SJCRH30 (cell line): ENCODE data around the gene NHERF2. TPM values are rescaled to one million over a fixed set of nuclear protein-coding genes. Genes with fewer than 3 reads are reported as not detected.

ENCODE experiments used
- DNase-seq, 2 experiments: peaks; one replicate each; pipeline ENCODE4 v3.0.0-alpha.2; 2015 to 2020
- H3K27ac ChIP-seq: fragments of 250-450 bp; sonication (Bioruptor Pico); 2 replicates; pipeline ENCODE4 v1.5.1; 2020; ENCODE audit warnings: mild to moderate bottlenecking, moderate library complexity
- H3K27me3 ChIP-seq: fragments of 250-450 bp; sonication (Bioruptor Pico); 2 replicates; pipeline ENCODE4 v1.5.1; 2020; ENCODE audit warnings: mild to moderate bottlenecking, moderate library complexity
- H3K36me3 ChIP-seq: fragments of 250-450 bp; sonication (Bioruptor Pico); 2 replicates; pipeline ENCODE4 v1.5.1; 2020; ENCODE audit warnings: mild to moderate bottlenecking, moderate library complexity
- H3K4me1 ChIP-seq: fragments of 250-450 bp; sonication (Bioruptor Pico); 2 replicates; pipeline ENCODE4 v1.5.1; 2020; ENCODE audit warnings: mild to moderate bottlenecking, moderate library complexity
- H3K4me3 ChIP-seq: fragments of 250-450 bp; sonication (Bioruptor Pico); 2 replicates; pipeline ENCODE4 v1.5.1; 2020; ENCODE audit warnings: mild to moderate bottlenecking, moderate library complexity
- H3K9me3 ChIP-seq: fragments of 250-450 bp; sonication (Bioruptor Pico); replicated peaks from 2 replicates; pipeline ENCODE4 v1.5.1; 2020; ENCODE audit warnings: mild to moderate bottlenecking, moderate library complexity
- total RNA-seq: library from RNA; depleted of rRNA; stranded (reverse); fragments of >200 nt; shearing (Covaris generic); gene quantifications from 2 replicates; pipeline ENCODE4 v1.2.3, GENCODE V29; 2014

The NHERF2 gene
- total RNA-seq, 1 experiment from 2014 or later = 8.0 TPM

- H3K9me3 ChIP-seq = no peaks in the 10 kb centered on the region
- H3K27ac ChIP-seq = no peak overlapping the region
- H3K4me3 ChIP-seq = no peak overlapping the region
- H3K27me3 ChIP-seq = peaks cover 3% of the 10 kb centered on the region
- peaks cover 26% of the 10 kb centered on the region for H3K4me1 ChIP-seq
- DNase-seq = no peak
- H3K36me3 ChIP-seq = no peaks in the 10 kb centered on the region
These were observed 41.1 kb upstream of the NHERF2 start for GRCh38 chr16:1985466-1986150.

- peaks cover 12% of the 10 kb centered on the region for H3K4me1 ChIP-seq
- DNase-seq = no peak
- H3K36me3 ChIP-seq = no peaks in the 10 kb centered on the region
- no peak overlapping the region for H3K4me3 ChIP-seq
- no peak overlapping the region for H3K27ac ChIP-seq
- no peaks in the 10 kb centered on the region for H3K9me3 ChIP-seq
- peaks cover 8% of the 10 kb centered on the region for H3K27me3 ChIP-seq
These were observed 39.5 kb upstream of the NHERF2 start for GRCh38 chr16:1987198-1987597.

GRCh38 chr16:1989209-1990100 is 37.2 kb upstream of the NHERF2 start, which contains the start of gene SYNGR3:
Gene SYNGR3 (plus strand): TSS chr16:1989970. CDS start chr16:1990103, 133 bp downstream.
- Histone ChIP-seq H3K4me3 (peak within 1 kb of the TSS; percentile 49), H3K27ac (no peak within 1 kb of the TSS), H3K27me3 (peaks cover 8% of the 10 kb centered on the region), H3K4me1 (no peaks in the 10 kb centered on the region; the same call in 1 of the 2 replicates), H3K36me3 (no peaks in the 10 kb centered on the region), H3K9me3 (no peaks in the 10 kb centered on the region)
- no peak for DNase-seq

GRCh38 chr16:1990101-1990350 is 36.7 kb upstream of the NHERF2 start:
- no peaks in the 10 kb centered on the region; the same call in 1 of the 2 replicates for H3K4me1 ChIP-seq
- no peak for DNase-seq
- no peak overlapping the region for H3K27ac ChIP-seq
- no peaks in the 10 kb centered on the region for H3K36me3 ChIP-seq
- no peaks in the 10 kb centered on the region for H3K9me3 ChIP-seq
- H3K27me3 ChIP-seq = peaks cover 8% of the 10 kb centered on the region
- peak overlapping the region; percentile 49 for H3K4me3 ChIP-seq

- peak overlapping the region; percentile 49 for H3K4me3 ChIP-seq
- no peak overlapping the region for H3K27ac ChIP-seq
- no peaks in the 10 kb centered on the region for H3K36me3 ChIP-seq
- peaks cover 8% of the 10 kb centered on the region for H3K27me3 ChIP-seq
- DNase-seq = no peak
- no peaks in the 10 kb centered on the region for H3K9me3 ChIP-seq
- no peaks in the 10 kb centered on the region; the same call in 1 of the 2 replicates for H3K4me1 ChIP-seq
These were observed 36.2 kb upstream of the NHERF2 start for GRCh38 chr16:1990351-1991134.

- Histone ChIP-seq H3K36me3 (no peaks in the 10 kb centered on the region), H3K27ac (no peak overlapping the region), H3K4me3 (no peak overlapping the region), H3K9me3 (no peaks in the 10 kb centered on the region), H3K4me1 (no peaks in the 10 kb centered on the region; the same call in 1 of the 2 replicates), H3K27me3 (peaks cover 8% of the 10 kb centered on the region)
- no peak for DNase-seq
These were observed 35.6 kb upstream of the NHERF2 start for GRCh38 chr16:1991135-1991551.

- Histone ChIP-seq H3K4me3 (no peak overlapping the region), H3K27me3 (peaks cover 8% of the 10 kb centered on the region), H3K4me1 (no peaks in the 10 kb centered on the region; the same call in 1 of the 2 replicates), H3K27ac (no peak overlapping the region), H3K36me3 (no peaks in the 10 kb centered on the region), H3K9me3 (no peaks in the 10 kb centered on the region)
- DNase-seq = no peak
These were observed 35.1 kb upstream of the NHERF2 start for GRCh38 chr16:1991588-1991947.

GRCh38 chr16:1991948-1992703 is 34.6 kb upstream of the NHERF2 start:
- no peaks in the 10 kb centered on the region; the same call in 1 of the 2 replicates for H3K4me1 ChIP-seq
- H3K27ac ChIP-seq = no peak overlapping the region
- H3K36me3 ChIP-seq = no peaks in the 10 kb centered on the region; the same call in 1 of the 2 replicates
- DNase-seq = no peak
- H3K9me3 ChIP-seq = no peaks in the 10 kb centered on the region
- peaks cover 8% of the 10 kb centered on the region for H3K27me3 ChIP-seq
- no peak overlapping the region for H3K4me3 ChIP-seq

- no peak overlapping the region for H3K4me3 ChIP-seq
- peaks cover 8% of the 10 kb centered on the region for H3K27me3 ChIP-seq
- no peak for DNase-seq
These were observed 33.9 kb upstream of the NHERF2 start for GRCh38 chr16:1992704-1993317.

GRCh38 chr16:1993731-1994131 is 33.0 kb upstream of the NHERF2 start:
- Histone ChIP-seq H3K27me3 (peaks cover 8% of the 10 kb centered on the region), H3K27ac (no peak overlapping the region), H3K36me3 (peaks cover 4% of the 10 kb centered on the region; the same call in 1 of the 2 replicates), H3K4me3 (no peak overlapping the region), H3K4me1 (no peaks in the 10 kb centered on the region; the same call in 1 of the 2 replicates), H3K9me3 (no peaks in the 10 kb centered on the region)
- no peak for DNase-seq

More at GRCh38 chr16:1992704-1993317, 33.9 kb upstream of the NHERF2 start:
- no peak overlapping the region for H3K27ac ChIP-seq
- no peaks in the 10 kb centered on the region for H3K9me3 ChIP-seq
- H3K4me1 ChIP-seq = no peaks in the 10 kb centered on the region; the same call in 1 of the 2 replicates
- H3K36me3 ChIP-seq = peaks cover 4% of the 10 kb centered on the region; the same call in 1 of the 2 replicates

GRCh38 chr16:1997494-1998359 is 29.0 kb upstream of the NHERF2 start:
- H3K27ac ChIP-seq = no peak overlapping the region
- no peak for DNase-seq

GRCh38 chr16:1998360-1998835 is 28.3 kb upstream of the NHERF2 start:
- DNase-seq = no peak
- H3K27ac ChIP-seq = no peak overlapping the region
- H3K4me1 ChIP-seq = no peaks in the 10 kb centered on the region
- no peak overlapping the region for H3K4me3 ChIP-seq
- H3K36me3 ChIP-seq = peaks cover 32% of the 10 kb centered on the region
- H3K27me3 ChIP-seq = no peaks in the 10 kb centered on the region
- no peaks in the 10 kb centered on the region for H3K9me3 ChIP-seq

More at GRCh38 chr16:1997494-1998359, 29.0 kb upstream of the NHERF2 start:
- H3K9me3 ChIP-seq = no peaks in the 10 kb centered on the region
- H3K4me3 ChIP-seq = no peak overlapping the region
- H3K27me3 ChIP-seq = no peaks in the 10 kb centered on the region
- no peaks in the 10 kb centered on the region for H3K4me1 ChIP-seq
- peaks cover 25% of the 10 kb centered on the region for H3K36me3 ChIP-seq
